ENCODE measurements around the gene UAP1L1.
"Not testable (repeated sequence)": the region's sequence is repeated elsewhere in the genome, so short reads cannot be mapped to it uniquely, and the experiment has no call there.

UAP1L1 gene

DNA sequence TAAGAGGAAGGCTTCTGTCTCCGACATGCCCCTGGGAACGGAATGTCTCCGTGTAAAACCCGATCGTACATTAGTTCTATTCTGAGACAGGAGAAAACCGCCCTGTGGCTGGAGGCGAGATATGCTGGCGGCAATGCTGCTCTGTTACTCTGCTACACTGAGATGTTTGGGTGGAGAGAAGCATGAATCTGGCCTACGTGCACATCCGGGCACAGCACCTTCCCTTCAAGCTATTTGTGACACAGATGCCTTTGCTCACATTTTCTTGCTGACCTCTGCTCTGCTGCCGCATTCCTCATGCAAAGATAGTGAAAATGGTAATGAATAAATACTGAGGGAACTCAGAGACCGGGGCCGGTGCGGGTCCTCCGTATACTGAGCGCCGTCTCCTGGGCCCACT lies 39.4 kb downstream of the UAP1L1 start:
- DNase-seq = no peak

DNA sequence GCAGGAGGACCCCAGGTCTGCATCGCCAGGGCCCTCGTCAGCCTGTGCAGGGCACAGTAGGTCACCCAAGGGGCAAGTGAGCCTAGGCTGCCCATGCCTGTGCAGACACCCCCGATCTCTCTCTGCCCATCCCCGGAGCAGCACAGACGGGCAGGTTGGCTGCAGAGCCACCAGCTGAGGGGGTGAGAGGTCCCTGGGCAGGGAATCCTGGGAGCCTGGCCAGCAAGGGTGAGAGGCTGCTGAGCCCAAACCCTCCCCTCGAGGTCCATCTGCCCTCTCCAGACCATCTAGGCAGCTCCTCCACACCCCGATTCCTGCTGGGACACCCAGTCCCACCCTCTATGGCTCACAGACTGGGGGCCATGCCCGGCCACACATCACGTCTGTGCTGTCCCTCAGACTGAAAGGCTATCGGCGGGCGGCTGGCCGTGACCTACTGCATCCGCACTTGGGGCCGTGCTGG lies 40.0 kb downstream of the UAP1L1 start:
- no peak for DNase-seq

DNA sequence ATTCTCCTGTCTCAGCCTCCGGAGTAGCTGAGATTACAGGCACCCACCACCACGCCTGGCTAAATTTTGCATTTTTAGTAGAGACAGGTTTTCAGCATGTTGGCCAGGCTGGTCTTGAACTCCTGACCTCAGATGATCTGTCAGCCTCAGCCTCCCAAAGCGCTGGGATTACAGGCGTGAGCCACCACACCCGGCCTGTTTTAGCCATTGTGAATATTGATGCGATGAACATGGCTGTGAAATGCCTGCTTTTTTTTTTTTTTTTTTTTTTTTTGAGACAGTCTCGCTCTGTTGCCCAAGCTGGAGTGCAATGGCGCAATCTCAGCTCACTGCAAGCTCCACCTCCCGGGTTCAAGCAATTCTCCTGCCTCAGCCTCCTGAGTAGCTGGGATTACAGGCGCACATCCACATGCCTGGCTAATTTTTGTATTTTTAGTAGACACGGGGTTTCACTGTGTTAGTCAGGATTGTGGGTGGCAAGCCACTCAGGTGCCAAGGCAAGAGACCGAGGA lies 40.8 kb downstream of the UAP1L1 start:
- not testable (repeated sequence) for DNase-seq

- DNase-seq = not testable (repeated sequence)
These were observed 44.8 kb downstream of the UAP1L1 start for GRCh38 chr9:137121927-137122795.

DNA sequence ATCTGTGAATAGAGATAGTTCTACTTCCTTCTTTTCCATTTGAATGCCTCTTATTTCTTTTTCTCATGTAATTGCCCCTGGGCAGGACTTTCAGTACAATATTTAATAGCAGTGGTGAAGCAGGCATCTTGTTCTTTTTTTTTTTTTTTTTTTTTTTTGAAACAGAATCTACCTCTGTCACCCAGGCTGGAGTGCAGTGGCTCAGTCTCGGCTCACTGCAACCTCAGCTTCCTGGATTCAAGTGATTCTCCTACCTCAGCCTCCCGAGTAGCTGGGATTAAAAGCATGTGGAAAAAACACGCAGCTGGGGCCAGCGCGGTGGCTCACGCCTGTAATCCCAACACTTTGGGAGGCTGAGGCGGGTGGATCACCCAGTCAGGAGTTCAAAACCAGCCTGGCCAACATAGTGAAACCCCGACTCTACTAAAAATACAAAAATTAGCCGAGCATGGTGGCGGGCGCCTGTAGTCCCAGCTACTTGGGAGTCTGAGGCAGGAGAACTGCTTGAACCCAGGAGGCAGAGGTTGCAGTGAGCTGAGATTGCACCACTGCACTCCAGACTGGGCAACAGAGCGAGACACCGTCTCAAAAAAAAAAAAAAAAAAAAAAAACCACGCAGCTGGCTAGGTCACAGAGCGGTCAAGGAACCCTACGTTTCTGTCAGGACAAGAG lies 45.6 kb downstream of the UAP1L1 start:
- DNase-seq = not testable (repeated sequence)

DNA sequence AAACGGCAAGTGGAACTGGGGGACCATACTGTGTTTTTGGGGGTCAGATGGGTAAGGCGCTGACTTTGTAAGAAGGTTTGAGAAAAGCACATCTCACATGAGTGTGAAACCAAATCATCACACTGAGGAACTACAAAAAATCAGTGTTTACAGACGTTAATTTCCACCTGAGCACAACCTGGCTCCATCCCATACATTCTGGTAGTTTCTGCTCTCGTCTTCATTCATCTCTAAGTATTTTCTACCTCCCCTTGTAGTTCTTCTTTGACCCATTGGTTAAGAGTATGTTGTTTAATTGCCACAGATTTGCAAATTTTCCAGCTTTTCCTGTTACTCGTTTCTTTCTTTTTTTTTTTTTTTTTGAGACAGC lies 46.1 kb downstream of the UAP1L1 start:
- no peak for DNase-seq

DNA sequence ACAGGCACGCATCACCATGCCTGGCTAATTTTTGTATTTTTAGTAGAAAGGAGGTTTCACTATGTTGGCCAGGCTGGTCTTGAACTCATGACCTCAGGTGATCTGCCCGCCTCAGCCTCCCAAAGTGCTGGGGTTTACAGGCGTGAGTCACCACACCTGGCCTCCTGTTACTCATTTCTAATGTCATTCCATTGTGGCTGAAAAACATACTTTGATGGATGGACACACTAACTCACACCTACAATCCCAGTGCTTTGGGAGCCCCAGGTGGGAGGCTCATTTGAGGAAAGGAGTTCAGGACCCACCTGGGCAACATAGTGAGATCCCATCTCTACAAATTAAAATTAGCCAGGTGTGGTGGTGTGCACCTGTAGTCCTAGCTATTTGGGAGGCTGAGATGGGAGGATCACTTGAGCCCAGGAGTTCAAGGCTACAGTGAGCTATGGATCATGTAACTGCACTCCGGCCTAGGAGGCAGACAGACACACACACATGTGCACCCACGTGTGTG lies 46.7 kb downstream of the UAP1L1 start:
- not testable (repeated sequence) for DNase-seq

DNA sequence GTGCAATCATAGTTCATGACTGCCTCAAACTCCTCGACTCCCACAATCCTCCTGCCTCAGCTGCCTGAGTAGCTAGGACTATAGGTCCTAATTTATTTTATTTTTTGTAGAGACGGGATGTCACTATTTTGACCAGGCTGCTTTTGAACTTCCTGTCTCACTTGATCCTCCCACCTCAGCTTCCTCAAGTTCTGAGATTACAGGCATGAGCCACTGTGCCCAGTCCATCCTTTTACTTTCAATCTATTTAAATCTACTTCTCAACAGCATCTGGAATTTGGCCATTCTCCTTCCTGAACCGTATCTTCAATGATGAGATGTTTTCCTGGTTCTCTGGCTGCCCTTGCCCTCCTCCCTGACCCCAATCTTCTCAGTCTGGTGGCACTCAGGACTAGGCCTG lies 49.5 kb downstream of the UAP1L1 start:
- no peak for DNase-seq

- DNase-seq = peak; percentile 56
These were observed 50.2 kb downstream of the UAP1L1 start for GRCh38 chr9:137127301-137128157.

GRCh38 chr9:137128158-137128861 lies 51.0 kb downstream of the UAP1L1 start:
- DNase-seq = no peak

- no peak for DNase-seq
These were observed 51.6 kb downstream of the UAP1L1 start for GRCh38 chr9:137128862-137129455.

DNA sequence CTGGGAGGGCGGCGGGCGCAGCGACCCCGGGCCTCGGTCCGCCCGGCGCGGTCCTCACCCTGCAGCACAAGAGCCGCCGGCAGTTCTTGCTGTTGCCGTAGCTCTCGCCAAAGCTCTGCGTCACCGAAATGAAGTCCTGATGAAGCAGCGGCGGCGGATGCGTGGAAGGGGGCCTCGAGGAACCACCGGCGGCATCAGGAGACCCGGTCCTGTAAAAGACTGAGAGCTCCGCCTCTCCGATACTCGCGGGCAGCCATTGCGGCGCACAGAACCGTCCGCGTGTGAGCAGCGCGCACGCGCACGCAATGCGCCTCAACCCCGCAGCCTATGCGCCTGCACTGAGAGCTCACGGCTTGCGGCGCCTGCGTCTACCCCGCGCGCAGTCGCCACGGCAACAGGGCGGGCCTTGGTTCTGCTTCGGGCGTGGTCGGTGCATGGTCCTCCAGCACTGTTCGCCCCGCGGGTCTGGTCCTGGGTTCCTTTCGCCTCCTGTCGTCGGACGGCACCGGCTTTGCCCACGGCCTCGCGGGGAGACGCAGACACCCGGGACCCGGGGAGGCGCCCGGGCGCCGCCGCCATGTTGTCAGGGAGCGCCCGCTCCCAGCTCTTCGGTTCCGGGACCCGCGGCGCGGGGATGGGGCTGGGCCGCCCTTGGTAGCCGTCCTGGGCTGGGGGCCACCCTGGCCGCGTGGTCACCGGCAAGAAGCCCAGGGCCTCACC lies 52.3 kb downstream of the UAP1L1 start:
- peak; percentile 93 for DNase-seq

- no peak for DNase-seq
These were observed 52.9 kb downstream of the UAP1L1 start for GRCh38 chr9:137130176-137130755.

Measured in activated CD8-positive, alpha-beta memory T cell treated with anti-CD3 and anti-CD28 coated beads, Interleukin-2, amount 50 U/mL, for 48 hours (primary cell).